H54 (cell line): ENCODE results near the gene ATG9B.

Experiments used
- DNase-seq: peaks from one replicate; pipeline ENCODE4 v3.0.0; 2011; ENCODE audit warnings: low spot score, mixed read lengths; ENCODE audit not compliant: insufficient read length
- FAIRE-seq: peaks from 3 replicates; lab custom pipeline; 2011; peaks lifted over from hg19 to GRCh38; lab: Jason Lieb, UNC
- POLR2A ChIP-seq: IDR thresholded peaks from 2 replicates; pipeline ENCODE4 v1.6.1; 2011; ENCODE audit warnings: low read depth, mild to moderate bottlenecking, low read length

The ATG9B gene

GRCh38 chr7:150999001-150999400, 25.3 kb downstream of the ATG9B start:
- FAIRE-seq (no peak), DNase-seq (no peak)
- no peak for TF ChIP-seq POLR2A

GRCh38 chr7:150998341-150998740, 26.0 kb downstream of the ATG9B start:
- no peak for DNase-seq
- TF ChIP-seq POLR2A: no peak
- no peak for FAIRE-seq

- TF ChIP-seq POLR2A: no peak
- FAIRE-seq (no peak), DNase-seq (no peak)
These were observed 26.5 kb downstream of the ATG9B start for GRCh38 chr7:150997817-150998216.

- DNase-seq (no peak), FAIRE-seq (no peak)
- no peak for TF ChIP-seq POLR2A
These were observed 27.2 kb downstream of the ATG9B start for GRCh38 chr7:150997075-150997511.

- FAIRE-seq (no peak), DNase-seq (no peak)
- no peak for TF ChIP-seq POLR2A
These were observed 27.8 kb downstream of the ATG9B start for GRCh38 chr7:150996376-150997074.

GRCh38 chr7:150994838-150995510, 29.3 kb downstream of the ATG9B start:
- no peak for FAIRE-seq
- DNase-seq: no peak
- TF ChIP-seq POLR2A: no peak

GRCh38 chr7:150994141-150994837, 30.0 kb downstream of the ATG9B start:
- FAIRE-seq: no peak
- no peak for TF ChIP-seq POLR2A
- DNase-seq: no peak

- DNase-seq: no peak
- no peak for FAIRE-seq
- TF ChIP-seq POLR2A: no peak
These were observed 30.8 kb downstream of the ATG9B start for GRCh38 chr7:150993511-150993910.

- no peak for TF ChIP-seq POLR2A
- no peak for FAIRE-seq
- no peak for DNase-seq
These were observed 31.4 kb downstream of the ATG9B start for GRCh38 chr7:150992833-150993302.

- FAIRE-seq: no peak
- TF ChIP-seq POLR2A: no peak
These were observed 32.1 kb downstream of the ATG9B start for GRCh38 chr7:150992051-150992640.

GRCh38 chr7:150990416-150991186, 33.7 kb downstream of the ATG9B start, which contains the start of gene NOS3:
TSS of gene NOS3 (plus strand) at chr7:150991017. CDS start at chr7:150993804, 2,787 bp downstream.
- no peak for FAIRE-seq

More at GRCh38 chr7:150992051-150992640, 32.1 kb downstream of the ATG9B start:
- DNase-seq: no peak

GRCh38 chr7:150989456-150989855, 34.8 kb downstream of the ATG9B start:
- DNase-seq: no peak
- no peak for FAIRE-seq
- no peak for TF ChIP-seq POLR2A

More at GRCh38 chr7:150990416-150991186, 33.7 kb downstream of the ATG9B start, which contains the start of gene NOS3:
- DNase-seq: no peak
- no peak for TF ChIP-seq POLR2A
